Measurements from ENCODE around the gene PAQR6. TPM values are rescaled to one million over a fixed set of nuclear protein-coding genes. Genes with fewer than 3 reads are reported as not detected.

PAQR6 gene
- total and polyA plus RNA-seq, 10 of the 15 experiments (the other 5 are each of a cell fraction or from before 2014, with no cell fraction given): 0.42 to 4.5 (median 1.3) TPM

- BruUV-seq (replicated peaks): no TSS peak
- no peak for ATAC-seq
- H3K4me3 ChIP-seq: no peak overlapping the region
- H3K27me3 ChIP-seq (replicated peaks in 1 of 2; ENCODE audit: control insufficient read depth in 2 of 2, insufficient read depth in 2 of 2, low read length in 1 of 2): no peaks in the 10 kb centered on the region
- in situ Hi-C loops (cut with MboI) (no loop called here), intact Hi-C loops (cut with micrococcal nuclease; ENCODE audit: unreplicated experiment) (no loop called here)
- H3K79me2 ChIP-seq (ENCODE audit: control insufficient read depth, insufficient read depth, low read length): peaks cover 30% of the 10 kb centered on the region
- no peak for FAIRE-seq
- H3K9ac ChIP-seq (ENCODE audit: control insufficient read depth, insufficient read depth, low read length): no peak overlapping the region
- H3K4me1 ChIP-seq (ENCODE audit: control insufficient read depth, insufficient read depth, low read length): peaks cover 8% of the 10 kb centered on the region; the same call in 1 of the 2 replicates
- H3K36me3 ChIP-seq (ENCODE audit: control insufficient read depth in 2 of 2, insufficient read depth in 2 of 2, low read length in 1 of 2): peaks cover 25 to 58% of the 10 kb centered on the region in 2 experiments
- ChIA-PET CTCF (no interaction called here), POLR2A (interaction anchor here (0.5 to 0.9 kb wide), 3 partner anchors 12 to 112 kb away, joined by 3 to 4 read pairs (median 4); no protein-coding TSS in a partner anchor), SMC1A (ENCODE audit: uncharacterized antibody, unreplicated experiment) (no interaction called here), RAD21 (ENCODE audit: unreplicated experiment) (no interaction called here)
- no peaks in the 10 kb centered on the region for H4K20me1 ChIP-seq (ENCODE audit: control insufficient read depth, insufficient read depth)
- TF ChIP-seq ZBED1 (IDR thresholded peaks at IDR 0.05; ENCODE audit: borderline replicate concordance) (no peak), IKZF1 (conservative IDR thresholded peaks at IDR 0.05) (no peak), RELA (IDR thresholded peaks at IDR 0.05; ENCODE audit: borderline replicate concordance, partially characterized antibody) (no peak), USF2 (IDR thresholded peaks at IDR 0.05; ENCODE audit: borderline replicate concordance, low read depth, low read length) (no peak), SREBF1 (IDR thresholded peaks at IDR 0.05; ENCODE audit: low read length) (no peak), RB1 (IDR thresholded peaks at IDR 0.05; ENCODE audit: borderline replicate concordance) (no peak), WRNIP1 (IDR thresholded peaks at IDR 0.05; ENCODE audit: borderline replicate concordance, low read depth, low read length) (no peak), NRF1 (conservative IDR thresholded peaks at IDR 0.05; ENCODE audit: low read depth, low read length) (no peak), SREBF2 (IDR thresholded peaks at IDR 0.05; ENCODE audit: low read length) (no peak), ESRRA (IDR thresholded peaks at IDR 0.05; ENCODE audit: low read length) (no peak)
- TF ChIP-seq, protein P1, sequence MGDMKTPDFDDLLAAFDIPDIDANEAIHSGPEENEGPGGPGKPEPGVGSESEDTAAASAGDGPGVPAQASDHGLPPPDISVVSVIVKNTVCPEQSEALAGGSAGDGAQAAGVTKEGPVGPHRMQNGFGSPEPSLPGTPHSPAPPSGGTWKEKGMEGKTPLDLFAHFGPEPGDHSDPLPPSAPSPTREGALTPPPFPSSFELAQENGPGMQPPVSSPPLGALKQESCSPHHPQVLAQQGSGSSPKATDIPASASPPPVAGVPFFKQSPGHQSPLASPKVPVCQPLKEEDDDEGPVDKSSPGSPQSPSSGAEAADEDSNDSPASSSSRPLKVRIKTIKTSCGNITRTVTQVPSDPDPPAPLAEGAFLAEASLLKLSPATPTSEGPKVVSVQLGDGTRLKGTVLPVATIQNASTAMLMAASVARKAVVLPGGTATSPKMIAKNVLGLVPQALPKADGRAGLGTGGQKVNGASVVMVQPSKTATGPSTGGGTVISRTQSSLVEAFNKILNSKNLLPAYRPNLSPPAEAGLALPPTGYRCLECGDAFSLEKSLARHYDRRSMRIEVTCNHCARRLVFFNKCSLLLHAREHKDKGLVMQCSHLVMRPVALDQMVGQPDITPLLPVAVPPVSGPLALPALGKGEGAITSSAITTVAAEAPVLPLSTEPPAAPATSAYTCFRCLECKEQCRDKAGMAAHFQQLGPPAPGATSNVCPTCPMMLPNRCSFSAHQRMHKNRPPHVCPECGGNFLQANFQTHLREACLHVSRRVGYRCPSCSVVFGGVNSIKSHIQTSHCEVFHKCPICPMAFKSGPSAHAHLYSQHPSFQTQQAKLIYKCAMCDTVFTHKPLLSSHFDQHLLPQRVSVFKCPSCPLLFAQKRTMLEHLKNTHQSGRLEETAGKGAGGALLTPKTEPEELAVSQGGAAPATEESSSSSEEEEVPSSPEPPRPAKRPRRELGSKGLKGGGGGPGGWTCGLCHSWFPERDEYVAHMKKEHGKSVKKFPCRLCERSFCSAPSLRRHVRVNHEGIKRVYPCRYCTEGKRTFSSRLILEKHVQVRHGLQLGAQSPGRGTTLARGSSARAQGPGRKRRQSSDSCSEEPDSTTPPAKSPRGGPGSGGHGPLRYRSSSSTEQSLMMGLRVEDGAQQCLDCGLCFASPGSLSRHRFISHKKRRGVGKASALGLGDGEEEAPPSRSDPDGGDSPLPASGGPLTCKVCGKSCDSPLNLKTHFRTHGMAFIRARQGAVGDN (IDR thresholded peaks at IDR 0.05): no peak
- no peaks in the 10 kb centered on the region for H3K9me3 ChIP-seq (replicated peaks; ENCODE audit: control insufficient read depth, insufficient read depth, low read length)
- no peak overlapping the region for H2AFZ ChIP-seq (ENCODE audit: control insufficient read depth, low read depth, low read length)
- DNase-seq (ENCODE audit: low read depth, low spot score): no peak
- H3K27ac ChIP-seq (ENCODE audit: control insufficient read depth, insufficient read depth): no peak overlapping the region
- no peak overlapping the region for H3K4me2 ChIP-seq (ENCODE audit: control insufficient read depth, insufficient read depth)
Measured at GRCh38 chr1:156276532-156276931, 28.7 kb upstream of the PAQR6 start.

All from GM12878 (cell line).